Measurements from ENCODE around the gene SLC22A23.

- TF ChIP-seq EZH2phosphoT487 (IDR thresholded peaks at IDR 0.05; ENCODE audit: insufficient read depth, low read depth) (no peak), EZH2 (IDR thresholded peaks at IDR 0.05; ENCODE audit: insufficient read depth, poor library complexity, severe bottlenecking) (no peak)
Observed at GRCh38 chr6:3244003-3244831, 212.6 kb downstream of the SLC22A23 start.
